Smooth muscle cell of the brain vasculature (primary cell): ENCODE data around the gene KCNMB4.
"Not testable (repeated sequence)": the region's sequence is repeated elsewhere in the genome, so short reads cannot be mapped to it uniquely, and the experiment has no call there.

Experiments
- DNase-seq: peaks from one replicate; pipeline ENCODE4 v3.0.0-alpha.2; 2012; ENCODE audit warnings: low read depth, low spot score

KCNMB4 gene

GRCh38 chr12:70372881-70373280 lies 6.8 kb downstream of the KCNMB4 start:
- DNase-seq = no peak

- DNase-seq = no peak
Observed at GRCh38 chr12:70379846-70380245, 13.8 kb downstream of the KCNMB4 start.

GRCh38 chr12:70383484-70383883 lies 17.4 kb downstream of the KCNMB4 start:
- DNase-seq = no peak

GRCh38 chr12:70383886-70384285 lies 17.8 kb downstream of the KCNMB4 start:
- DNase-seq = no peak

- no peak for DNase-seq
Observed at GRCh38 chr12:70386771-70387170, 20.7 kb downstream of the KCNMB4 start.

GRCh38 chr12:70389678-70390077 lies 23.6 kb downstream of the KCNMB4 start:
- no peak for DNase-seq

GRCh38 chr12:70392631-70393030 lies 26.5 kb downstream of the KCNMB4 start:
- DNase-seq = not testable (repeated sequence)

GRCh38 chr12:70393787-70394499 lies 27.9 kb downstream of the KCNMB4 start:
- DNase-seq = no peak

GRCh38 chr12:70398002-70398401 lies 31.9 kb downstream of the KCNMB4 start:
- no peak for DNase-seq

GRCh38 chr12:70398862-70399261 lies 32.8 kb downstream of the KCNMB4 start:
- no peak for DNase-seq

GRCh38 chr12:70399311-70399710 lies 33.2 kb downstream of the KCNMB4 start:
- no peak for DNase-seq

- DNase-seq = no peak
Observed at GRCh38 chr12:70400124-70400523, 34.0 kb downstream of the KCNMB4 start.

- no peak for DNase-seq
Observed at GRCh38 chr12:70402597-70402996, 36.5 kb downstream of the KCNMB4 start.

GRCh38 chr12:70403826-70404225 lies 37.7 kb downstream of the KCNMB4 start:
- DNase-seq = no peak

GRCh38 chr12:70408004-70408790 lies 42.1 kb downstream of the KCNMB4 start:
- no peak for DNase-seq

- no peak for DNase-seq
Observed at GRCh38 chr12:70415987-70416386, 49.9 kb downstream of the KCNMB4 start.

GRCh38 chr12:70417121-70417520 lies 51.0 kb downstream of the KCNMB4 start:
- DNase-seq = no peak

GRCh38 chr12:70418101-70418500 lies 52.0 kb downstream of the KCNMB4 start:
- DNase-seq = no peak

- no peak for DNase-seq
Observed at GRCh38 chr12:70422631-70423030, 56.5 kb downstream of the KCNMB4 start.

- no peak for DNase-seq
Observed at GRCh38 chr12:70426620-70427019, 60.5 kb downstream of the KCNMB4 start.

- DNase-seq = no peak
Observed at GRCh38 chr12:70427611-70428010, 61.5 kb downstream of the KCNMB4 start.

GRCh38 chr12:70430400-70430799 lies 64.3 kb downstream of the KCNMB4 start:
- DNase-seq = no peak

- no peak for DNase-seq
Observed at GRCh38 chr12:70436836-70437235, 70.7 kb downstream of the KCNMB4 start.
